ELF-1 (cell line): ENCODE results near the gene CELA3A.
"Not testable (repeated sequence)": the region's sequence is repeated elsewhere in the genome, so short reads cannot be mapped to it uniquely, and the experiment has no call there.

Source experiments
- DNase-seq: peaks from one replicate; pipeline ENCODE4 v3.0.0-alpha.2; 2016; ENCODE audit warnings: low read depth, low spot score

CELA3A gene

GRCh38 chr1:21981253-21981652 is 20.2 kb upstream of the CELA3A start:
- not testable (repeated sequence) for DNase-seq

- not testable (repeated sequence) for DNase-seq
Measured at GRCh38 chr1:21982122-21982521, 19.3 kb upstream of the CELA3A start.

DNA sequence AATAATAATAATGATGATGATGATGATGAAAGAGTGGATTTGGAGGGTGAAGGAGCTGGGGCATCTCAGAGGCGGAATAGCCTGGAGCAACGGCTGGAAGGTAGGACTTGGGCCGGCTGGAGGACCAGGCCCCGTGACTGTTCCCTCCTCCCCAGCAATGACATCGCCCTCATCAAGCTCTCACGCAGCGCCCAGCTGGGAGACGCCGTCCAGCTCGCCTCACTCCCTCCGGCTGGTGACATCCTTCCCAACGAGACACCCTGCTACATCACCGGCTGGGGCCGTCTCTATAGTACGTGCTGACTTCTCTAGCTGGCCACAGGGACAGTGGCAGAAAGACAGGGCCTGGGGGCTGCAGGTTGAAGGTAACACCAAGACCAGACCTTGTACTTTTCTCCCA is 17.9 kb upstream of the CELA3A start:
- not testable (repeated sequence) for DNase-seq

DNA sequence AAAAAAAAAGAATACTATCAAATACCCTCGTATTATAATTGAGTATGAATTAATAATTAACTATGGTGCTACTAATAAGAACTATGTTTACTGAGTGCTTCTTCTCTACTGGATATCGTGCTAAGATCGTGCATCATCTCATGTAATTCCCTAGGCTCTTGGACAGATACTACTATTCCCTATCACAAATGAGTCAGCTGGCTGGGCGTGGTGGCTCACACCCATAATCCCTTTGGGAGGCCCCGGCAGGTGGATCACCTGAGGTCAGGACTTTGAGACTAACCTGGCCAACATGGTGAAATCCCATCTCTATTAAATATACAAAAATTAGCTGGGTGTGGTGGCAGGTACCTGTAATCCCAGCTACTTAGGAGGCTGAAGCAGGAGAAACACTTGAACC is 15.6 kb upstream of the CELA3A start:
- not testable (repeated sequence) for DNase-seq

DNA sequence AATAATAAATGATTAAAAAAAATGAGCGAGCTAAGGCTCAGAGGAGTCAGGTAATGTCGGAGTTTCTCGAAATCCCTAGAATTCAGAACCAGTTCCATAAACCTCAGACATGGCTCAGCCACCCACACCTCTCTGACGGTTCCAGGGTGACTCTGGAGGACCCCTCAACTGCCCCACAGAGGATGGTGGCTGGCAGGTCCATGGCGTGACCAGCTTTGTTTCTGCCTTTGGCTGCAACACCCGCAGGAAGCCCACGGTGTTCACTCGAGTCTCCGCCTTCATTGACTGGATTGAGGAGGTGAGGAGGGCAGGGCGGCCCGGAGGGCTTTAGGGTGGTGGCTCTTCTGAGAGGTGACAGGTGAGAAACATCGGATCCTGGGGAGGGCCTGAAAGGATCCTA is 15.1 kb upstream of the CELA3A start:
- DNase-seq, result not testable (repeated sequence)

DNA sequence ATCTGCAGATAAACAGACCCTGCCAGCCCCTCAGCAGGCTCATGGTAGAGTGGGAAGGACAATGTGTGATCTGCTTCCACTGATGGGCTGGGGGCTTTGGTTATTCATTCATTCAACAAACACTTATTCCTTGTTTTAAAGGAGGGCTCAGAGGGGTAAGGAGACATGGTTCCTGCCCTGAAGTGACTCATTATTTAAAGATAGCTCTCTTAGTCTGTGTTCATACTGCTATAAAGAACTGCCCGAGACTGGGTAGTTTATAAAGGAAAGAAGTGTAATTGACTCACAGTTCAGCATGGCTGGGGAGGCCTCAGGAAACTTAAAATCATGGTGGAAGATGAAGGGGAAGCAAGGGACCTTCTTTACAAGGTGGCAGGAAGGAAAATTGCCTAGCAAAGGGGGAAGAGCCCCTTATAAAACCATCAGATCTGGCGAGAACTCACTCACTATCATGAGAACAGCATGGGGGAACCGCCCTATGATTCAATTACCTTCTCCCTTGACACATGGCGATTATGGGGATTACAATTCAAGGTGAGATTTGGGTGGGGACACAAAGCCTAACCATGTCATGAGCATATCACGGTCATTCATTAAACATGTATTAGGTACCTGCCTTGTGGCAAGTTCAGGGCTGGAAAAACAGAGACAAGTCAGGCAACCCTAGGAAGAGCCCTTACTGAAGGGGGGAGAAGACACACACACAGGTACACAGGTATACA is 11.6 kb upstream of the CELA3A start:
- DNase-seq, result not testable (repeated sequence)

DNA sequence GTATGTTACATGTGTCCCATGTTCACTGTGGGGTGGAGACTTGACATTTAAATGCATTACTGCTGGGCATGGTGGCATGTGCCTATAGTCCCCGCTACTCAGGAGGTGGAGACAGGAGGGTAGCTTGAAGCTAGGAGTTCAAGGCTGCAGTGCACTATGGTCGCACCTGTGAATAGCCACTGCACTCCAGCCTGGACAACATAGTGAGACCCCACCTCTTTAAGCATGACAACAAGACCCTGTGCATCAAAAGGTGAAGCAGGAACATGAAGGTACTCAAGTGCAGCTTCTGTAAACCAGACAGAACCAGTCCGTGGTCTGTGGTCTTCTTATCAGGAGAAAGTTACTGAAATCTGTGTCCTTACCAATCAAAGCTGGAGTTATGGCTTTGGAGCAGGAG is 9.3 kb upstream of the CELA3A start:
- DNase-seq, result not testable (repeated sequence)

GRCh38 chr1:21994716-21995115 is 6.7 kb upstream of the CELA3A start:
- DNase-seq, result not testable (repeated sequence)

DNA sequence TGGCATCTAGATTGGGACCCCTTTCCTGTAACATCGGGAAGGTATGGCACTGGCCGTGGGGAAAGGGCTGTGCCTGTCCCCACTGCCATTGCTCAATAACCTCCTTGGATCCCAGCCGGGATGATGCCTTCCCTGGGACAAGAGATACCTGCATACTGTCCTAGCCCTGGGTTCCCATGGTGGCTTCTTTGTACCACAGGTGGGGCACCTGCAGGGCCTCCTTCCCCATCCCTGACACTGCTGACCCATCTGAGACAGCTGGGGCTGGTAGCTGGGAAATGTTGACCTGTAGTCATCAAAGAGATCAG is 4.8 kb upstream of the CELA3A start:
- not testable (repeated sequence) for DNase-seq

GRCh38 chr1:21997891-21998623 is 3.4 kb upstream of the CELA3A start:
- not testable (repeated sequence) for DNase-seq

DNA sequence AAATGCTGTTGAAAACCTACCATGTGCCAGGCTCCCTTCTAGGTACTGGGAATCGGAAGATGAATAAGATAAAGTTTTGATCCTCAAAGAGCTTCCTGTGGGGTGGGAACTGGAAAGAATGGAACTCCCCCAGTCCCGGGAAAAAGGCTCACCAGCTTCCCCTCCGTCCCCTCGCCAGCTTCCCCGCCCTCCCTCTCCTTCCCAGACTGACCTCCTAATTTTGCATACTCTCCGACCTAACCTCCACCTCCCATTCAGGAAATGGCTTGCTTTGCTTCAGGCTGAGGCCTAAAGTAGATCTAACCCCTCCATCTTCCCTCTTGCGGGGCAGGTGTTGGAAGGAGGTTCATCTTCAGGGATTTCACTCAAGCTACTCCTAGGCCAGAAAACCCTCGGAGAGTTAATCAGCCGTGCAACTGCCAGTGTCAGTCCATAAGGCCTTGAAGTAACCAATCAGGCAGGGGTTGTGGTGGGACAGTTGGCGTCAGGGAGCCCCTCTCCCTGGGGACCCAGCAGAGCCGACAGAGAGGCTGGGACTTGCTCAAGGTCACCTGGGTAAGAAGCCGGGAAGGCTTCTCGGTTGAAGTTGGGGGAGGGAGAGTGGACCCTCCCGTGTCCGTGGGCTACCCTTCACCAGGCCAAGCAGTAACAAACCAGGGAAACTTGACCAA is 2.7 kb upstream of the CELA3A start:
- not testable (repeated sequence) for DNase-seq

GRCh38 chr1:21999645-22000044 is 1.8 kb upstream of the CELA3A start:
- peak; percentile 62 for DNase-seq

- not testable (repeated sequence) for DNase-seq
Measured at GRCh38 chr1:22002461-22002860, 1.0 kb downstream of the CELA3A start.

- DNase-seq, result not testable (repeated sequence)
Measured at GRCh38 chr1:22002875-22003274, 1.4 kb downstream of the CELA3A start.

- DNase-seq, result not testable (repeated sequence)
Measured at GRCh38 chr1:22003959-22004358, 2.5 kb downstream of the CELA3A start.

- peak; percentile 46 for DNase-seq
Measured at GRCh38 chr1:22005261-22006149, 4.0 kb downstream of the CELA3A start.

DNA sequence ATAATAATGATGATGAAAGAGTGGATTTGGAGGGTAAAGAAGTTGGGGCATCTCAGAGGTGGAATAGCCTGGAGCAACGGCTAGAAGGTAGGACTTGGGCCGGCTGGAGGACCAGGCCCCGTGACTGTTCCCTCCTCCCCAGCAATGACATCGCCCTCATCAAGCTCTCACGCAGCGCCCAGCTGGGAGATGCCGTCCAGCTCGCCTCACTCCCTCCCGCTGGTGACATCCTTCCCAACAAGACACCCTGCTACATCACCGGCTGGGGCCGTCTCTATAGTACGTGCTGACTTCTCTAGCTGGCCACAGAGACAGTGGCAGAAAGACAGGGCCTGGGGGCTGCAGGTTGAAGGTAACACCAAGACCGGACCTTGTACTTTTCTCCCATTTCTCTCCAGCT is 5.3 kb downstream of the CELA3A start:
- not testable (repeated sequence) for DNase-seq

- not testable (repeated sequence) for DNase-seq
Measured at GRCh38 chr1:22007262-22007661, 5.8 kb downstream of the CELA3A start.

DNA sequence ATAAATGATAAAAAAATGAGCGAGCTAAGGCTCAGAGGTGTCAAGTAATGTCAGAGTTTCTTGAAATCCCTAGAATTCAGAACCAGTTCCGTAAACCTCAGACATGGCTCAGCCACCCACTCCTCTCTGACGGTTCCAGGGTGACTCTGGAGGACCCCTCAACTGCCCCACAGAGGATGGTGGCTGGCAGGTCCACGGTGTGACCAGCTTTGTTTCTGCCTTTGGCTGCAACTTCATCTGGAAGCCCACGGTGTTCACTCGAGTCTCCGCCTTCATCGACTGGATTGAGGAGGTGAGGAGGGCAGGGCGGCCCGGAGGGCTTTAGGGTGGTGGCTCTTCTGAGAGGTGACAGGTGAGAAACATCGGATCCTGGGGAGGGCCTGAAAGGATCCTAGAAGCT is 8.1 kb downstream of the CELA3A start:
- not testable (repeated sequence) for DNase-seq

GRCh38 chr1:22012752-22013151 is 11.3 kb downstream of the CELA3A start:
- not testable (repeated sequence) for DNase-seq

DNA sequence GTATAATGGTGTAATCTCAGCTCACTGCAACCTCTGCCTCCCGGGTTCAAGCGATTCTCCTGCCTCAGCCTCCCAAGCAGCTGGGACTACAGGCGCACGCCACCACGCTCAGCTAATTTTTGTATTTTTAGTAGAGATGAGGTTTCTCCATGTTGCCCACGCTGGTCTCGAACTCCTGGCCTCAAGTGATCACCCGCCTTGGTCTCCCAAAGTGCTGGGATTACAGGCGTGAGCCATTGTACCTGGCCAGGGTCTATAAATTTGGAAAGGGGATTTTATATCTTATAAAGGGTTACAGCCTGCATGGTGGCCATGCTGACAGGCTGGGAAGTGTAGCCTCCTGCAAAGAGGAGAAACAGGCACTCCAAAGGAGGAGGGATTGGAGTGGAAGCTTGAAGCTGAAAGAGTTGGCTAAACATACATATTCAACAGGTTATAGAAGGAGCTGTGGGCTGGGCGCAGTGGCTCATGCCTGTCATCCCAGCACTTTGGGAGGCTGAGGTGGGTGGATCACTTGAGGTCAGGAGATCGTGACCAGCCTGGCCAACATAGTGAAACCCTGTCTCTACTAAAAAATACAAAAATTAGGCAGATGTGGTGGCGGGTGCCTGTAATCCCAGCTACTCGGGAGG is 13.2 kb downstream of the CELA3A start:
- not testable (repeated sequence) for DNase-seq
